GM21360 (cell line): ENCODE measurements around the gene KCTD1.
A peak's percentile ranks its signal among the peaks of the same experiment; 100 is the strongest.

Experiments
- ATAC-seq: cut with Tn5 transposase; IDR thresholded peaks from one replicate; pipeline ENCODE4 v1.9.1; 2021; ENCODE audit warnings: mild to moderate bottlenecking, moderate library complexity; ENCODE audit not compliant: unreplicated experiment

The KCTD1 gene

GRCh38 chr18:26434887-26435286, 113.5 kb downstream of the KCTD1 start:
- no peak for ATAC-seq

GRCh38 chr18:26432651-26433424, 115.5 kb downstream of the KCTD1 start:
- peak; percentile 62 for ATAC-seq

GRCh38 chr18:26429535-26430226, 118.7 kb downstream of the KCTD1 start:
- no peak for ATAC-seq

GRCh38 chr18:26425148-26425531, 123.2 kb downstream of the KCTD1 start:
- ATAC-seq, result no peak

- ATAC-seq, result no peak
Observed at GRCh38 chr18:26424428-26425147, 123.8 kb downstream of the KCTD1 start.

GRCh38 chr18:26422472-26423162, 125.7 kb downstream of the KCTD1 start:
- peak; percentile 85 for ATAC-seq

- no peak for ATAC-seq
Observed at GRCh38 chr18:26421931-26422330, 126.4 kb downstream of the KCTD1 start.

- ATAC-seq, result no peak
Observed at GRCh38 chr18:26421503-26421902, 126.8 kb downstream of the KCTD1 start.

- ATAC-seq, result no peak
Observed at GRCh38 chr18:26419746-26420145, 128.6 kb downstream of the KCTD1 start.

GRCh38 chr18:26418225-26418624, 130.1 kb downstream of the KCTD1 start:
- no peak for ATAC-seq

- ATAC-seq, result no peak
Observed at GRCh38 chr18:26417190-26417589, 131.2 kb downstream of the KCTD1 start.

GRCh38 chr18:26416652-26417150, 131.7 kb downstream of the KCTD1 start:
- ATAC-seq, result no peak

- ATAC-seq, result no peak
Observed at GRCh38 chr18:26415631-26416030, 132.7 kb downstream of the KCTD1 start.

- no peak for ATAC-seq
Observed at GRCh38 chr18:26414901-26415440, 133.4 kb downstream of the KCTD1 start.

GRCh38 chr18:26409091-26409490, 139.3 kb downstream of the KCTD1 start:
- ATAC-seq, result no peak

- ATAC-seq, result no peak
Observed at GRCh38 chr18:26407736-26408601, 140.4 kb downstream of the KCTD1 start.

GRCh38 chr18:26406854-26407517, 141.4 kb downstream of the KCTD1 start:
- ATAC-seq, result no peak

- ATAC-seq, result no peak
Observed at GRCh38 chr18:26406324-26406723, 142.0 kb downstream of the KCTD1 start.

- ATAC-seq, result peak; percentile 91
Observed at GRCh38 chr18:26405190-26405801, 143.1 kb downstream of the KCTD1 start.
